Measurements from ENCODE around the gene LRRC8B.

LRRC8B gene

GRCh38 chr1:89609781-89610456 lies 85.3 kb downstream of the LRRC8B start:
- TF ChIP-seq CTCF (IDR thresholded peaks at IDR 0.05): no peak

GRCh38 chr1:89610457-89611011 lies 85.9 kb downstream of the LRRC8B start:
- TF ChIP-seq CTCF (IDR thresholded peaks at IDR 0.05): no peak

- TF ChIP-seq CTCF (IDR thresholded peaks at IDR 0.05): no peak
Observed at GRCh38 chr1:89611721-89612120, 87.1 kb downstream of the LRRC8B start.

- no peak for TF ChIP-seq CTCF (IDR thresholded peaks at IDR 0.05)
Observed at GRCh38 chr1:89613928-89614327, 89.3 kb downstream of the LRRC8B start.

- peak; percentile 28; the same call in 1 of the 2 replicates for TF ChIP-seq CTCF (IDR thresholded peaks at IDR 0.05)
Observed at GRCh38 chr1:89615676-89616598, 91.3 kb downstream of the LRRC8B start.

GRCh38 chr1:89616844-89617627 lies 92.4 kb downstream of the LRRC8B start:
- TF ChIP-seq CTCF (IDR thresholded peaks at IDR 0.05): no peak

- TF ChIP-seq CTCF (IDR thresholded peaks at IDR 0.05): no peak
Observed at GRCh38 chr1:89620664-89621063, 96.0 kb downstream of the LRRC8B start.

Data from LNCAP (cell line).